GM18520 (cell line): Measurements from ENCODE around the gene TRIM2.

Source experiments
- ATAC-seq: cut with Tn5 transposase; IDR thresholded peaks from one replicate; pipeline ENCODE4 v1.9.1; 2021; ENCODE audit not compliant: unreplicated experiment

Gene TRIM2

GRCh38 chr4:153271820-153272219 is 67.6 kb downstream of the TRIM2 start:
- ATAC-seq = no peak

- no peak for ATAC-seq
These were observed 69.5 kb downstream of the TRIM2 start for GRCh38 chr4:153273751-153274150.

- ATAC-seq = no peak
These were observed 70.7 kb downstream of the TRIM2 start for GRCh38 chr4:153274967-153275366.

GRCh38 chr4:153275380-153276276 is 71.4 kb downstream of the TRIM2 start:
- ATAC-seq = no peak

GRCh38 chr4:153276971-153277370 is 72.7 kb downstream of the TRIM2 start:
- no peak for ATAC-seq

GRCh38 chr4:153281476-153281875 is 77.2 kb downstream of the TRIM2 start:
- ATAC-seq = no peak

- no peak for ATAC-seq
These were observed 77.8 kb downstream of the TRIM2 start for GRCh38 chr4:153282023-153282422.

- ATAC-seq = no peak
These were observed 79.0 kb downstream of the TRIM2 start for GRCh38 chr4:153283260-153283659.

- ATAC-seq = no peak
These were observed 85.9 kb downstream of the TRIM2 start for GRCh38 chr4:153290134-153290533.

- ATAC-seq = no peak
These were observed 87.3 kb downstream of the TRIM2 start for GRCh38 chr4:153291562-153291961.

GRCh38 chr4:153292897-153293741 is 88.9 kb downstream of the TRIM2 start:
- ATAC-seq = no peak

GRCh38 chr4:153293742-153294057 is 89.5 kb downstream of the TRIM2 start:
- no peak for ATAC-seq

GRCh38 chr4:153294631-153295030 is 90.4 kb downstream of the TRIM2 start:
- ATAC-seq = no peak

GRCh38 chr4:153295131-153295755 is 91.0 kb downstream of the TRIM2 start:
- no peak for ATAC-seq

- no peak for ATAC-seq
These were observed 92.0 kb downstream of the TRIM2 start for GRCh38 chr4:153296040-153296823.

GRCh38 chr4:153297116-153297515 is 92.9 kb downstream of the TRIM2 start:
- ATAC-seq = no peak

- ATAC-seq = no peak
These were observed 106.5 kb downstream of the TRIM2 start for GRCh38 chr4:153310793-153311192.

- no peak for ATAC-seq
These were observed 110.7 kb downstream of the TRIM2 start for GRCh38 chr4:153314915-153315314.

GRCh38 chr4:153318696-153319320 is 114.6 kb downstream of the TRIM2 start:
- no peak for ATAC-seq

- no peak for ATAC-seq
These were observed 118.5 kb downstream of the TRIM2 start for GRCh38 chr4:153322791-153323190.
